Heart right ventricle (tissue), 16 donors: ENCODE data around the gene TNNT3. TPM values are rescaled to one million over a fixed set of nuclear protein-coding genes. Genes with fewer than 3 reads are reported as not detected.

ENCODE experiments used
- ATAC-seq, 8 donors: fragments of 200-7000 bp; cut with Tn5 transposase; one replicate each; pipeline ENCODE4 v1.9.1; 2020; ENCODE audit warnings: mild to moderate bottlenecking in 8 of 8, moderate library complexity in 8 of 8, moderate number of reproducible peaks in 1 of 8
- DNase-seq, 2 donors: peaks; one replicate each; pipeline ENCODE4 v3.0.0-alpha.2; 2020
- H3K27ac ChIP-seq, 10 donors: fragments of 200-600 bp; sonication (generic) in 2 of 10; one replicate each; pipeline versions ENCODE4 v1.5.0 to v1.8.0; 2020 to 2022; ENCODE audit warnings: mild to moderate bottlenecking in 3 of 10
- H3K27me3 ChIP-seq, 7 donors: fragments of 200-600 bp; one replicate each; pipeline ENCODE4 v1.8.0; 2021 to 2022; ENCODE audit warnings: mild to moderate bottlenecking in 2 of 7
- H3K36me3 ChIP-seq, 9 donors: fragments of 200-600 bp; sonication (generic) in 1 of 9; one replicate each; pipeline versions ENCODE4 v1.5.0 to v1.8.0; 2020 to 2022; ENCODE audit warnings: mild to moderate bottlenecking in 2 of 9
- H3K4me1 ChIP-seq, 9 donors: fragments of 200-600 bp; sonication (generic) in 1 of 9; one replicate each; pipeline versions ENCODE4 v1.5.0 to v1.8.0; 2020 to 2022; ENCODE audit warnings: mild to moderate bottlenecking in 4 of 9
- H3K4me3 ChIP-seq, 10 donors: fragments of 200-600 bp; sonication (generic) in 2 of 10; one replicate each; pipeline versions ENCODE4 v1.5.0 to v1.8.0; 2020 to 2022; ENCODE audit warnings: mild to moderate bottlenecking in 7 of 10, moderate library complexity in 2 of 10
- H3K9me3 ChIP-seq, 11 donors: fragments of 200-600 bp in 10 of 11; sonication (generic) in 2 of 11; one replicate each; pipeline versions ENCODE4 v1.5.0 to v1.8.0; 2013 to 2022; ENCODE audit warnings: mild to moderate bottlenecking in 2 of 11, control low read depth in 1 of 11, moderate library complexity in 1 of 11
- WGBS, 2 donors: extraction: QIAGEN DNeasy Blood & Tissue Kit; methylation state at CpG; one replicate each; pipeline ENCODE4 v1.1.7; 2013; ENCODE audit warnings: inconsistent platforms in 1 of 2; 5-methylcytosine and 5-hydroxymethylcytosine counted together
- intact Hi-C, 10 donors: fragments of 100-400 bp; cut with DNase I; formaldehyde crosslinking; loops; one replicate each; pipeline versions ENCODE4 v1.11.1 to v1.14.2; 2022
- polyA plus RNA-seq, 2 donors: library from polyadenylated mRNA; stranded (reverse); fragments of 200-250 nt; gene quantifications; one replicate each; pipeline ENCODE4 v1.2.3, GENCODE V29; 2013
- total RNA-seq, 10 donors: library from RNA; stranded (reverse); fragmentation: NEBNext Ultra II Directional in 3 of 10; extraction: Animal tissue kit (Norgen Biotek cat#: 25700) in 3 of 10; gene quantifications; one replicate each; pipeline versions ENCODE4 v1.2.1 to v1.2.4, GENCODE V29; 2021 to 2023
- TF ChIP-seq, protein P1 (sequence below), 9 donors: fragments of 200-600 bp; sonication (generic) in 2 of 9; IDR thresholded peaks; one replicate each; pipeline versions ENCODE4 v1.5.0 to v1.8.0; 2021 to 2022; ENCODE audit warnings: antibody characterized with exemption in 9 of 9, mild to moderate bottlenecking in 5 of 9, moderate library complexity in 1 of 9
- donor health status: Arrhythmogenic right ventricular cardiomyopathy.
- donor health status: ischemic (EF 13 %, LVEDD 7.1; RV severe dilation, severe dysfunction).
- donor health status: healthy with polysubstance abuse.
- donor health status: DM: no; HTN: yes; CAD: no.
- donor health status: DM: no; HTN: no; CAD: no.
- donor health status: ischemic (EF 25% LVEDD 6.9; RV normal size, moderate dysfunction).
- donor health status: ischemic (EF 25% LVEDD 5.7; RV mildly dilated, moderate dysfunction).
- donor health status: healthy.
- donor health status: DM: yes; HTN: yes; CAD: no.
- donor health status: Ischemic cardiomyopathy.
- donor health status: ischemic (EF 35%, LVEDD 5.7; RV mildly dilated, moderate dysfunction).
- donor health status: nonischemic (EF 11% LVEDD 7.7; RV severe dilation, severe dysfunction).
- donor health status: DM: yes; HTN: yes; CAD: no.
- donor health status: PGD.
- donor health status: ischemic (EF 29% LVEDD 5.4; RV normal size, mild dysfunction).
- donor health status: nonischemic (EF 23%, LVEDD 6.1; RV moderate dilation, normal function).

The TNNT3 gene
- total and polyA plus RNA-seq, 12 donors: 12.5 to 49.9 (median 44.4) TPM

DNA sequence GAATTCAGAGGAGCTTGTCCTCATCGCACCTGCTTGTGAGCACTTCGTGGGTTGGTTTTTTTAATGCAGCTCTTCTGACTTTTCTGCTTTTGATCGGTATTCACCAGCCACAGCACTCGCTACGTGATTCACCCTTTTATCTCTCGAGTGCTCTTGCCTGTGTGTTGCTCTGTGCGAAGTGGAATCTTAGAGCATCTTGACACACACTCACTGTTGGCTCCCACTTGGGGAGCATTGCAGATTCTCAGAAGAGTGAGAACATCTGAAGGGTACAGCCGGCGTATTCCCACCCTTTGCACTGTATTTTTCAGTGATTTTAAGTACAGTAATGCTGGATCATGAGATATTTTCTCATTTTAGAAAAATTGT is 10.9 kb downstream of the TNNT3 start:
- Histone ChIP-seq H3K4me1 (peaks cover 5 to 57% (median 29%) of the 10 kb centered on the region in 9 donors), H3K4me3 (no peak overlapping the region), H3K9me3 (no peaks in the 10 kb centered on the region), H3K36me3 (peaks cover 0 to 5% (median 0%) of the 10 kb centered on the region in 9 donors), H3K27me3 (no peaks in the 10 kb centered on the region), H3K27ac (peak overlapping the region in 6 of 10 donors; percentile 36 to 79 (median 66))
- ATAC-seq (no peak), DNase-seq (no peak)
- intact Hi-C loops: loop anchor here in 1 of 10 donors (2.0 kb wide), 1 partner anchor 18 kb away; no protein-coding TSS in a partner anchor
- 76 to 86% methylated on average over 9 of the region's 9 CpGs for WGBS, 2 donors
- TF ChIP-seq, protein P1, sequence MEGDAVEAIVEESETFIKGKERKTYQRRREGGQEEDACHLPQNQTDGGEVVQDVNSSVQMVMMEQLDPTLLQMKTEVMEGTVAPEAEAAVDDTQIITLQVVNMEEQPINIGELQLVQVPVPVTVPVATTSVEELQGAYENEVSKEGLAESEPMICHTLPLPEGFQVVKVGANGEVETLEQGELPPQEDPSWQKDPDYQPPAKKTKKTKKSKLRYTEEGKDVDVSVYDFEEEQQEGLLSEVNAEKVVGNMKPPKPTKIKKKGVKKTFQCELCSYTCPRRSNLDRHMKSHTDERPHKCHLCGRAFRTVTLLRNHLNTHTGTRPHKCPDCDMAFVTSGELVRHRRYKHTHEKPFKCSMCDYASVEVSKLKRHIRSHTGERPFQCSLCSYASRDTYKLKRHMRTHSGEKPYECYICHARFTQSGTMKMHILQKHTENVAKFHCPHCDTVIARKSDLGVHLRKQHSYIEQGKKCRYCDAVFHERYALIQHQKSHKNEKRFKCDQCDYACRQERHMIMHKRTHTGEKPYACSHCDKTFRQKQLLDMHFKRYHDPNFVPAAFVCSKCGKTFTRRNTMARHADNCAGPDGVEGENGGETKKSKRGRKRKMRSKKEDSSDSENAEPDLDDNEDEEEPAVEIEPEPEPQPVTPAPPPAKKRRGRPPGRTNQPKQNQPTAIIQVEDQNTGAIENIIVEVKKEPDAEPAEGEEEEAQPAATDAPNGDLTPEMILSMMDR (IDR thresholded peaks at IDR 0.05): no peak

DNA sequence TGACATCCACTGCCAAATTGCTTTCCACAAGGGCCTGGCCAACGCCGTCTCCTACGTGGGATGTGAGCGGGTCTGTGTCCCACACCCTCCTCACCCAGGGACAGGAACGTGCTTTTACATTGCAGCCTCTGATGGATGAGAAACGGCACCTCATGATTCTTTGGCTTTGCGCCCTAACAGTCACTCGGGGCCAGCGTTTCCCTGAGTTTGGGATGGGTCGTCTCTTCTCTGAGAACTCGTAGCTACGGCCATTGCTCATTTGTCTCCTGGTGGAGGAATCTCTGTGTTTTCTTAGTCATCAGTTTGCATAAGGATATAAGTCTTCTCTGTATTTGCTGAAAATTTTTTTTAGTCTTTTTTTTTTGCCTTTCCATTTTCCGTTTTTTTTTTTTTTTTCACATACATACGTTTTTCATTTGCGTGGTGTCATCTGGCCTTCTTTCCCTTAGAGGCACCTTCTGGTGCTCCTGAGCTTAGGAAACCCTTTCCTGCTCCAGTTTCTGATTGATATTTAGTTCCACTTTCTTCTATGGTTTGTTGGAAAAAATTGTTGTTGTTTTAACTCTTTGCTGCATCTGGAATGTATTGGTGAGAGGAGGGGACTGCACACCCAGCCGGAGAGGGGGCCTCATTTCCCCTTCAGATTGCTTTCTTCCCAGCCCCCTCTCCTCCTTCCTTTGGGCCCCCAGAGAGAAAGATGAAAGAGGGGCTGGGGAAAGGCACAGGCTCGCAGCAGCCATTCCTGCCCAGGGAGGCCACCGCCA is 12.0 kb downstream of the TNNT3 start:
- ATAC-seq (peak in 7 of 8 donors; percentile 22 to 36 (median 27)), DNase-seq (peak in 1 of 2 donors; percentile 58)
- peak overlapping the region; percentile 17 to 79 (median 64) for H3K27ac ChIP-seq
- H3K4me1 ChIP-seq: peaks cover 5 to 46% (median 19%) of the 10 kb centered on the region in 9 donors
- no peak overlapping the region for H3K4me3 ChIP-seq
- H3K27me3 ChIP-seq: no peaks in the 10 kb centered on the region
- intact Hi-C loops: loop anchor here in 3 of 10 donors (2.0 kb wide), 2 partner anchors 17 to 19 kb away; no protein-coding TSS in a partner anchor
- TF ChIP-seq, protein P1 (IDR thresholded peaks at IDR 0.05): no peak
- H3K9me3 ChIP-seq: no peaks in the 10 kb centered on the region
- 53 to 57% methylated on average over 18 of the region's 18 CpGs for WGBS, 2 donors
- peaks cover 0 to 5% (median 0%) of the 10 kb centered on the region in 9 donors for H3K36me3 ChIP-seq

DNA sequence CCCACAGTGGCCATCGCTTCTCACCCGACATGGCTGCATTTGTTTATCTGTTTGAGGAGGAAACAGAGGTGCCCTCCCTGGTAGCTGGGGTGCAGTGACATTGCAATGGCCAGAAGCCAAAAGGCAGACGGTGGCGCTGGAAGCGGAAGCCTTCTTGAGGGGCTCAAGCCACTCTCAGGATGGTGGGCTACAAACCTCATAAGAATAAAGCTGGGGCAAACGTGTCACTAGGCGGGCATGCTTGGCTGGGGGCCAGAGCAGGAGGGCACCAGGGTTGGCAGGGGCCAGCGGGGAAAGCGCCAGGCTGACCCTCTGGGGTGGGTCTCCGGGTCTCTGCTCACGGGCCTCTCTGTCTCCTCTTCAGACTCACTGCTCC is 12.6 kb downstream of the TNNT3 start:
- H3K9me3 ChIP-seq: no peaks in the 10 kb centered on the region
- DNase-seq (no peak), ATAC-seq (no peak)

DNA sequence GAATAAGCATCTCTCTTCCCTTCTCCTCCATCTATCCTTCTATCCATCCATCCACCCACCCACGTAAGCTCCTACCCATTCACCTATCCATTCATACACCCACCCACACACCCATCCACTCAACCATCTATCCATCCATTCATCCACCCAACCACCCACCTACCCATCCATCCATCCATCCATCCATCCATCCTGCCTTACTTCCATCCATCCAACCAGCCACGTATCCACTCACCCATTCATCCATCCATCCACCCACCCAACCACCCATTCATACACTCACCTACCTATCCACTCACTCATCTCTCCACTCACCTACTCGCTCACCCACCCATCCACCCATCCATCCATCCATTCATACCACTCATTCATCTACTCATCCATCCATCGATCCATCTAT is 13.2 kb downstream of the TNNT3 start:
- H3K4me3 ChIP-seq: no peak overlapping the region
- TF ChIP-seq, protein P1 (IDR thresholded peaks at IDR 0.05): no peak
- intact Hi-C loops: loop anchor here in 2 of 10 donors (2.0 kb wide), 2 partner anchors 18 to 20 kb away; no protein-coding TSS in a partner anchor
- no peaks in the 10 kb centered on the region for H3K27me3 ChIP-seq
- H3K36me3 ChIP-seq: peaks cover 0 to 5% (median 0%) of the 10 kb centered on the region in 9 donors
- H3K9me3 ChIP-seq: no peaks in the 10 kb centered on the region
- no peak for ATAC-seq
- no peak for DNase-seq
- peak overlapping the region in 3 of 10 donors; percentile 65 to 79 (median 75) for H3K27ac ChIP-seq
- 97 to 99% methylated on average over 4 of the region's 4 CpGs for WGBS, 2 donors
- peaks cover 0 to 34% (median 7%) of the 10 kb centered on the region in 9 donors for H3K4me1 ChIP-seq

More for the DNA sequence above, 12.6 kb downstream of the TNNT3 start:
- 86% methylated on average over 11 of the region's 11 CpGs for WGBS, 2 donors
- Histone ChIP-seq H3K36me3 (peaks cover 0 to 5% (median 0%) of the 10 kb centered on the region in 9 donors), H3K4me1 (peaks cover 4 to 40% (median 13%) of the 10 kb centered on the region in 9 donors), H3K27ac (peak overlapping the region; percentile 17 to 79 (median 64)), H3K4me3 (no peak overlapping the region), H3K27me3 (no peaks in the 10 kb centered on the region)
- intact Hi-C loops: loop anchor here in 2 of 10 donors (2.0 kb wide), 2 partner anchors 17 to 19 kb away; no protein-coding TSS in a partner anchor
- TF ChIP-seq, protein P1 (IDR thresholded peaks at IDR 0.05): no peak
